ENCODE results near the gene IFT81.

- TF ChIP-seq CTCF (IDR thresholded peaks at IDR 0.05) (no peak), EP300 (IDR thresholded peaks at IDR 0.05) (no peak)
Measured at GRCh38 chr12:110088936-110089335, 35.2 kb upstream of the IFT81 start.

Measured in stomach (tissue), 4 donors.